K562 (cell line): ENCODE results near the gene EEF2K. TPM values are rescaled to one million over a fixed set of nuclear protein-coding genes. Genes with fewer than 3 reads are reported as not detected.

ENCODE experiments used
- ATF4 ChIP-seq: fragments of 450-650 bp; formaldehyde crosslinking; IDR thresholded peaks from 2 replicates; pipeline ENCODE4 v1.4.0; 2022; ENCODE audit warnings: mild to moderate bottlenecking, moderate library complexity
- BCOR ChIP-seq: fragments of 450-650 bp; IDR thresholded peaks from 2 replicates; pipeline ENCODE4 v1.6.1; 2016
- CXXC5 ChIP-seq: fragments of 250-450 bp; sonication (Bioruptor Pico); IDR thresholded peaks from 2 replicates; pipeline ENCODE4 v1.8.0; 2022; ENCODE audit warnings: inconsistent platforms, mild to moderate bottlenecking, moderate library complexity
- MAZ ChIP-seq, 2 experiments: fragments of 450-650 bp in 1 of 2; sonication (generic) in 1 of 2; formaldehyde crosslinking; IDR thresholded peaks in 1 of 2; conservative IDR thresholded peaks in 1 of 2; 2 replicates each; pipeline versions ENCODE4 v1.4.0 to v1.5.0; 2020; ENCODE audit warnings: mild to moderate bottlenecking in 1 of 2, missing genetic modification reagents in 1 of 2
- NFYB ChIP-seq: IDR thresholded peaks from 2 replicates; pipeline ENCODE4 v1.6.1; 2011; ENCODE audit warnings: mild to moderate bottlenecking, moderate library complexity; ENCODE audit not compliant: insufficient read length; ENCODE audit errors: extremely low read depth
- PKNOX1 ChIP-seq: fragments of 450-650 bp; IDR thresholded peaks from 2 replicates; pipeline ENCODE4 v1.6.1; 2016
- SMAD4 ChIP-seq: fragments of 250-450 bp; sonication (Bioruptor Pico); conservative IDR thresholded peaks from 2 replicates; pipeline ENCODE4 v1.8.0; 2021; ENCODE audit warnings: inconsistent platforms, mild to moderate bottlenecking, moderate library complexity
- SP1 ChIP-seq: sonication (generic); formaldehyde crosslinking; IDR thresholded peaks from 2 replicates; pipeline ENCODE4 v1.8.1; 2022; ENCODE audit warnings: mild to moderate bottlenecking, missing genetic modification reagents
- TFE3 ChIP-seq: fragments of 450-650 bp; formaldehyde crosslinking; IDR thresholded peaks from 2 replicates; pipeline ENCODE4 v1.4.0; 2020; ENCODE audit warnings: mild to moderate bottlenecking, mixed read lengths
- ZNF311 ChIP-seq: fragments of 250-450 bp; sonication (Bioruptor Pico); IDR thresholded peaks from 2 replicates; pipeline ENCODE4 v1.4.0; 2020; ENCODE audit warnings: mild to moderate bottlenecking, moderate library complexity
- polyA plus RNA-seq, 8 experiments: library from polyadenylated mRNA; depleted of rRNA in 4 of 8; stranded (reverse) in 5 of 8; unstranded in 3 of 8; fragments of >200 nt; fragmentation: Nextera tagmentation in 2 of 8; fragmentation: Illumina TruSeq in 1 of 8; extraction: Ambion mirVana in 2 of 8; extraction: Trizol in 1 of 8; gene quantifications; 2 replicates each; pipeline versions ENCODE4 v1.2.1 to v1.2.3, GENCODE V29; 2011 to 2014; ENCODE audit warnings: inconsistent platforms in 1 of 8, missing spikeins in 1 of 8
- total RNA-seq, 7 experiments: library from RNA; depleted of rRNA in 6 of 7; stranded (reverse); fragments of >200 nt in 6 of 7; fragmentation: Illumina TruSeq in 2 of 7; extraction: Trizol in 2 of 7; gene quantifications; 2 replicates each; pipeline versions ENCODE4 v1.2.1 to v1.2.3, GENCODE V29; 2011 to 2021; ENCODE audit warnings: low replicate concordance in 1 of 7

The EEF2K gene
- total and polyA plus RNA-seq, 9 of the 15 experiments (the other 6 are each of a cell fraction or from before 2014, with no cell fraction given), result 3.0 to 35.2 (median 12.2) TPM

GRCh38 chr16:22217890-22218730 lies 12.0 kb downstream of the EEF2K start (continued):
- TF ChIP-seq CXXC5 (CRISPR knock-in tag), result peak; percentile 42; the same call in 1 of the 2 replicates
- 0 out of 2 replicates have a peak, but pooled peaks have one; percentile 33 for TF ChIP-seq SP1 (CRISPR knock-in tag)
- TF ChIP-seq ZNF311, result no peak
- TF ChIP-seq ATF4 (CRISPR knock-in tag), result no peak
- 0 out of 2 replicates have a peak, but pooled peaks have one; percentile 8 for TF ChIP-seq SMAD4 (CRISPR knock-in tag)
- no peak for TF ChIP-seq BCOR
- no peak for TF ChIP-seq MAZ (CRISPR knock-in tag; conservative IDR thresholded peaks at IDR 0.05 in 1 of 2, IDR thresholded peaks at IDR 0.05 in 1 of 2)
- TF ChIP-seq TFE3 (CRISPR knock-in tag), result peak; percentile 96
- TF ChIP-seq PKNOX1, result peak; percentile 51
- peak; percentile 85 for TF ChIP-seq NFYB
